GM12801 (cell line): ENCODE data around the gene CCDC50.

ENCODE experiments used
- CTCF ChIP-seq: IDR thresholded peaks from one replicate; pipeline ENCODE4 v1.5.1; 2011; ENCODE audit warnings: control low read depth; ENCODE audit not compliant: insufficient read length; ENCODE audit errors: extremely low read depth

Gene CCDC50

DNA sequence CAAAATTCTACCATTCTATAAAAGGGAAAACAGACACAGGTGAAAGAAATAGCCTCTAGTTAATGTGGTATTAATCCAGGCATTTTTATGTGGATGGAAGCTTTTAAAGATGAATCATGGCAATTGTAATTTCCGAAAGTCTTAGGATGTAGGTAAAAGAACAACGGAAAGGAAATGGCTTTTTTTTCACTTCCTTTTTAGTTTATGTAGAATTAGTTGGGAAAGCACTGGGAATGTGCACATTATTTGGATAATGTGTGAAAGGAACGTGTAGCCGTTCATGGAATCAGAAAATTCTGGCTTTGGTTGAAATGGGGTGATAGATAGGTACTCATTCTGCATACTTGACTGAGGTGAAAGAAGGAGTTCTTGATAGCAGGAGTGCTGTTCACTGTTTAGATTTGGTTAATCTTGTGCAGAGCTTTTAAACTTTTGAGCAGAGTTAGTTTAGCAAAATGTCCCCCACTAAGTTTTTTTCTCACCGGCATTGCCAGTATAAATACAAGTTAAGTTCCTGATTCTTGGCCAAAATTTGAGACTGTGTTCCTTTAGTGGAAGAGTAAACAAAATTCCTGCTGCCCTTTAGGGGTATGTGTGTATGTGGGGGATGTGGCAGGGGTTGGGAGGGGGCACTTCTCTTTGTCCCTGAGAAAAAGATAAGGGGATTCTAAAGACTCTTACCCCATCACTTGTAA lies 21.3 kb downstream of the CCDC50 start:
- no peak for TF ChIP-seq CTCF

- TF ChIP-seq CTCF = no peak
Measured at GRCh38 chr3:191352014-191352413, 22.8 kb downstream of the CCDC50 start.

DNA sequence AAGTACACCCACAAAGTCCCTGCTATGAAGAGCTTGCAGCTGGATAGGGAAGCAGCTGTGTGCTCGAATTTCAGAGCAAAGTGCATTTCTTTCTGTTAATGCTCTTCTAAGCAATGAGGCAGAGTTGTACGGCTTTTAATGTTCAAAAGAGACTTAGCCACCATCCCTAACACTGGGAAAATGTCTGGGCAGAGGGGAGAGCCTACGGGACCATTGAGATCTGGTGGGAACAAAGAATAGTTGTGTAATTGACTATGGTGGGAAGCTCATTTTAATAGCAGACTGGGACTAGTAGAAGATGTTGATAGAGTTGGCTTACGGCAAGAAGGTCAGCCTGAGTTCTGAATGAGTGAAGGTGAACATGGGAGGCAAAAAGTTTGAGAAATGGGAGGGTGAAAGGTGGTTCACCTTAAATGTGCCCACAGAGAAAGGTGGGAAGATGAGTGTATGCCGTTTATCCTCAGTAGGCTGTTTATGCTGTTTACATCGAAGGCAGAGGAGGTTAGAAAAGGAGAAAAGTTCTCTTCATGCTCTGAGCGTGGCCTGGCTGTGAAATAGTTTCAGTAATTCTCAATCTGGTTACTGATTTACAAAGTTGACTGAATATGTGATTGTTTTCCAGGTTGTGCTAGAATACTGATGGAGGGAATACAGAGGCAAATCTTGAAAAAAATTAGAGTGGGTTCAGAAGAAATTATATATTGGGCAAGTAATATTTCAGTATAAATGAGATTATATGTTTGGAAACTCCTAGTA lies 24.0 kb downstream of the CCDC50 start:
- TF ChIP-seq CTCF = no peak

GRCh38 chr3:191355406-191355805 lies 26.2 kb downstream of the CCDC50 start:
- no peak for TF ChIP-seq CTCF

DNA sequence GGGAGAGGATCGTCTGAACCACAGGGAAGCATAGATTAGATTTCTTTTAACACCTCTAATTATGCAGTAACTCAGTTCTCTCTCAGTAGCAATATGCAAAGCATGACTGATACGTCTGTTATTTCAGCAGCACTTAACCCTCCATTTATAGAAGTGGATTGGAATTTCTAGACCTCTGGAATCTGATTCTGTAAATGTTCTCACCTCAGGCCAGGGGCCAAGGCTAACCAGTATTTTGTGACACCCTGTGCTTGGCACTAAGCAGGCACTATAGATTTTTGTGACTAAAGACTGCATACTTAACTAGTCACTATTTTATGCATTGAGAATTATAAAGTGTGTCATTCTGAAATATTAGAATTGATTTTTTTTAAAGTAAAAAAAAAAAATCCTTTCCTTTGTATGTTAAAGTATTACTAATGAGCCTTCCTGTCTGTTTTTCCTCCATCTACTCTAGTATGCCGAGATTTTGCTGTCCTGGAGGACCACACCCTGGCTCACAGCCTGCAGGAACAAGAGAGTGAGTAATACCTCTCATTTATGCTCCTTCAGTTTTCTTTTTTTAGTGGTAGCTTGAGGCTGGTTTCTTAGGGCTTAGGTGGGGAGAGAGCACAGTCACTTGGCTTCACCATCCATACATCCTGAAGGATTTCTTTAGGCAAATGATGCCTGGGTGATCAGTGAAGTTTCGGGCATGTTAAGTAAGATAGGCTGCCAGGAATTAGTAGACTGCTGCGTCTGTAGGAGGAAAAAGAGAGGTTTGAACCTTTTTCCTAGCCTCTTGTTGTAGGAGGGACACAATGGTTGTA lies 27.6 kb downstream of the CCDC50 start:
- TF ChIP-seq CTCF = no peak

- no peak for TF ChIP-seq CTCF
Measured at GRCh38 chr3:191357909-191358308, 28.7 kb downstream of the CCDC50 start.

- no peak for TF ChIP-seq CTCF
Measured at GRCh38 chr3:191358929-191359328, 29.7 kb downstream of the CCDC50 start.
